HG02885 (cell line): ENCODE data around the gene GPR26.
"Not testable (repeated sequence)": the region's sequence is repeated elsewhere in the genome, so short reads cannot be mapped to it uniquely, and the experiment has no call there.

Experiments
- ATAC-seq: cut with Tn5 transposase; IDR thresholded peaks from one replicate; pipeline ENCODE4 v1.9.1; 2021; ENCODE audit warnings: mild to moderate bottlenecking; ENCODE audit not compliant: unreplicated experiment, poor library complexity

GPR26 gene

GRCh38 chr10:123703195-123703790, 37.1 kb downstream of the GPR26 start:
- no peak for ATAC-seq

DNA sequence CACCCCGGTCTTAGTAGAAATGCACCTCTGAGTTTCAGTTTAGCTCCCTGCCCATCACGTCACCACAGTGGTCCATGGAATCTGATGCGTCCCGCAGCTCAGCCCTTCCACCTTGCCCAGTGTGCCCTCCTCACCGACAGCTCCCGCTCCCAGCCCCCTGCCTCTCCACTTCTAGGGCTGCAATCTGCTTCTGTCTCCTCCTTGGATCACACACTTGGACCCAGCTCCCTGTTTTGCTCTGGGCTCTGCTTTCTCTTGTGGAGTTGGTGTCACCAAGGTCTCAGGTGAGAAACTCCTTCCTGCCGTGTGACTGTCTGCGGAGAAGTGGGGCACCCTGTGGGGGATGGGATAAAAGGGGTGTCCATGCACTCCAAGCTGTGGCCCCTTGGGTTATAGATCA, 37.9 kb downstream of the GPR26 start:
- ATAC-seq: no peak

DNA sequence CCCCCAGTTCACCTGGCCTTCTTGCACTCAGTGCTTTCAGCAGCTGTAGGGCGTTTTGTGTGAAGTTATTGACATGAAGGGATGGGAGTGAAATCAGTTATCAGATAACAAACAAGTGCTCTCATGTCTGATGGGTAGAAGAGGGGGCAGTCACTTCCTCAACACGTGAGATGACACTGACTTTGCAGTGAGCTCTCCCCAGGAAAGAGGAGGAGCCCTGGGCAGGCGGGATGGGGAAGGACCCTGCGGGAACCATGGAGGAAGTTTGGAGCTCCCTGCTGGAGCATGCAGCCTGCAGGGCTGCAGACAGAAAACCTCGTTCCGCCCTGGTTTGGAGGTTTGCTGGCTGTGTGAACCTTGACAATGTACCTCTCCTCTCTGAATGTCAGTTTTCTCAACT, 38.7 kb downstream of the GPR26 start:
- no peak for ATAC-seq

DNA sequence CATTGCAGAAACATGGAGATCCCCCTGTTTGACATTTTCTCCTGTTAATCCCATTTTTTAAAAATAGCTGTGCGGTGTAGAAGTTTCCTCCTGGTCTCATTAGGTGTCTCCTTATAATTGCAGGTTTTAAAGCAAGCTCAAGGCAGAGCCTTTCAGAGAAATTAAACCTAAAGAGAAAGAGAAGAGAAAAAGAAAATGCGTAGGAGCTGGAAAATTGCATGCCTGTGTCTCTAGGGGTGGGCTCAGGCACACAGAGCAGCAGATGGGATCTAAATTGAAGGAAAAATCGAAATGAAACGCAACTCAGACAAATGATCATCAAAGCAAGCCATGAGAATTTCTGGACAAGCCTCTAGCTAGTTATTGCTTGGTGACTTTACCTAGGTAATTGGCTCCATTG, 40.1 kb downstream of the GPR26 start:
- ATAC-seq: no peak

DNA sequence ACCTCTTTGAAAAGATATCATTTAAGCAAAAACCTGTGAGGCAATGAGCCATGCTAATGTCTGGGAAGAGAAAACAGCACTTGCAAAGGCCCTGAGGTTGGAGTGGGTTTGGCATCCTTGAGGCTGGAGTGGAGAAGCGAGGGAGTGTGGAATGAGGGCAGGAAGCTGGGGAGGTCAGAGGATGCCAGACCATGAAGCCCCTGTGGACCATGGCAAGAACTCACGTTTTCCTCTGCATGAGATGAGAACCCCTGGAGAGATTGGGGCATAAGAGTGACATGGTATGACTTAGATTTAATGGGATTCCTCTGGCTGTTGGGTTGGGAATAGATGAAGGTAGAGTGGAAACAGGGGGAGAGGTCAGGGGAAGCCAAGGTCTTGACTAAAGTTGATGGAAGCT, 49.4 kb downstream of the GPR26 start:
- no peak for ATAC-seq

DNA sequence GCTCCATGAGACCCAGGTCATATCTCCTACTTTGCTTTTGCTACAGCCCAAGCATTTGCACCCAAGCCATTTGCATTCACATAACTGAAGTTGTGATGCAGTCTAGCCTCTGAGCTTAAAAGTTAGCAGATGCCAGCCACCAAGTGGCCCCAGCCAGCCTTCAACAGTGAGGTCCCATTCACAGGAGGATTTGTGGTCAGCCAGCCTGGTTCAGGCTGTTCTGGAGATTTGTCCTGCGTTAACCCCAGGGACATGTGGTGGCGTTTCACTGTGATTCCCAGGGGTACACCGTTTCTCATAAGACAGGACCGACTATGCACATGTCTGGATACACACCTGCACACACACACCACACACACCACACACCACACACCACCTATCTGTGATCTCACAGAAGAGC, 51.2 kb downstream of the GPR26 start:
- no peak for ATAC-seq

- ATAC-seq: no peak
Measured at GRCh38 chr10:123718544-123719060, 52.4 kb downstream of the GPR26 start.

- ATAC-seq: no peak
Measured at GRCh38 chr10:123720536-123720935, 54.4 kb downstream of the GPR26 start.

GRCh38 chr10:123721441-123722049, 55.4 kb downstream of the GPR26 start:
- ATAC-seq: no peak

GRCh38 chr10:123722351-123722750, 56.2 kb downstream of the GPR26 start:
- no peak for ATAC-seq

- ATAC-seq: no peak
Measured at GRCh38 chr10:123724747-123725146, 58.6 kb downstream of the GPR26 start.

DNA sequence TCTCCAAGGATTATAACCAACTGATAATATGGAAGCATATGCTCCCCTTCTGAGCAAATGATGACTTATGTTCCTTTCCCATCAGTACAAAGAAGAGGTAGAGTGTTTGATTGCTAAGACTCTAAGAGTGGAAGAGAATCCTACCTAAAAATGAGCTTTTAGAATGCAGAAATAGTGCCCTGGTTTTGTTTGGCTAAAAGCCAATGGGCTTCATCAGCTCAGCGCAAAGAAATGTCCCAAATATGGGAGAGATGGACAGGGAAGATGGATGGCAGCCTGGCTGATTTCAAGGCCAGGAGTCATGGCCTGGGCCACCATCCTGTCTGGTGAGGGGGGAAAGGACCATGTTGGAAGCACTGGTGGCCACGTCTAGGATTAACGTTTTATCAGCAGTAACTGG, 60.2 kb downstream of the GPR26 start:
- no peak for ATAC-seq

DNA sequence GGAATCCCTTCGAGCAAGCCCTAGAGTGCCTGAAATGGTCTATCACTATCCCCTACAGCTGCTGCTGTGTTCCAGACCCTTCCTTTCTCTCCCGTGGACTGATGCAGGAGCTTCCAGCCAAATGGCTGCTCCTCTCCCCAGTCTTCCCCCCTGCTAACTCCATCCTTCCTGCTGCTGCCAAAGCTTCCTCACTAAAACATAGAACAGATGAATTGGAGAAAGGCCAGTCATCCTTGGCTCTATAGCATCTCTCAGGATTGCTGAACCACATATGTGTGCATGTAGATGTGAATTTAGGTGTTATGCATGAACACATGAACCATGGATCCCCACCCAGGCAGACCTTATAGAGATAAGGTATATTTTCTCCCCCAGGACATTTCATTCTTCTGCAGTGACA, 60.7 kb downstream of the GPR26 start:
- no peak for ATAC-seq

DNA sequence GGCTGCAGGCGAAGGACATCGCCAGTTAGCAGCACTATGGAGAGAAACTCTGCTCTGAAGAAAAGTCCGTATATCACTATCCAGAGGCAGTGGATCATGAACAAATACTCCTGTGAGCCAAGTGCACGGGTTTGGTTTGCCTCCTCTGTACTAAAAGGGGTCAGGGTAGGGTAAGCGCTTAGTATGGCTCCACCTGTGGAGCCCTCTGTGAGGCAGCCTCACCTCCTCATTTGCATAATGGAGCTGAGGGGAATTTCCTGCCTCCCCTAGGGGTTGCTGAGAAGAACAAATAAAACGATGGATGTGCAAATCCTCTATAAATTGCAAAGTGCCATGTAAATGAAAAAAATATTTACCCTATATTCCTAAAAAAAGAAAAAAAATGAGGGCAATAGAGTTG, 63.4 kb downstream of the GPR26 start:
- no peak for ATAC-seq

DNA sequence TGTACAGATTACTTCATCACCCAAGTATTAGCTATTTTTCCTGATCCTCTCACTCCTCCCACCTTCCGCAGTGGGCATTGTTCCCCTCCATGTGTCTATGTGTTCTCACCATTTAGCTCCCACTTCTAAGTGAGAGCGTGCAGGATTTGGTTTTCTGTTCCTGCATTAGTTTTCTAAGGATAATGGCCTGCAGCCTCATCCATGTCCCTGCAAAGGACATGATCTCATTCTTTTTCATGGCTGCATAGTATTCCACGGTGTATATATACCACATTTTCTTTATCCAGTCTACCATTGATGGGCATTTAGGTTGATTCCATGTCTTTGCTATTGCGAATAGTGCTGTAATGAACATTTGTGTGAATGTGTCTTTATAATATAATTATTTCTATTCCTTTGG, 70.8 kb downstream of the GPR26 start:
- not testable (repeated sequence) for ATAC-seq

DNA sequence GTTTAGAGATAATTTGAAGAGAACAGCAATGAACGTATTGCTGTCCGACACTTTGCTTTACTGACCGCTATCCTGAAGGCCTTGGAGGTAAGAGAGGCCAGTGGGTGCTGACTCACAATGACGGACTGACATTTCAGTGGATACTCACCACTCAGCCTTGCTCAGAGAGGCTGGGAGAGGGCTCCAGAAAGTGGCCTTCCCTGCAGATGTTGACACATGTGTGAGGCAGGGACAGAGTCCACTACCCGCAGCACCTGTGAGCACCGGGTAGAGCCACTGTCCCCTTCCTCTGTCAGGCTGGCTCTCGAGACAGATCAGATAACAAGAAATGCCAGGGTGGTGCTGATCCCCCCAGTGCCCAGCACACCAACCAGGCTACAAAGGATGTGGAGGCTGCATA, 75.0 kb downstream of the GPR26 start:
- no peak for ATAC-seq

DNA sequence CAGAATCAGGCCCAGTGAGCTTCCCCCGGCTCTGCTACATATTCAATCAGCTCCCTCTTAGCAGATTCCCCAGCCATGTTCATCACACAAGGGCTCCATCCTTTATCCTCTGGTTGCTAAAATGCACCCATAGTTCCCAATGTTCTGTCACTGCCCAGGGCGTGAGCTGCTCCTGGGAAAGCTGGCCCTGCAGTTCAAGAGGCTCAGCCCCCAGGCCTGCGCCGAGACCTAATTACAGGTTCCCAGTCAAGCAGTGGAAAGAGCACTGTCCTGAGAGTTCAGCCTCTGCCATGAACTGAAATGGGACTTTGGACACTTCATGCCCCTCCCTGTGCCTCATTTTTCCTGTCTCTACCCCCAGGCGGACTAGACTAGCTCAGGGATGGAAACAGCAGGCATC, 75.6 kb downstream of the GPR26 start:
- ATAC-seq: no peak

GRCh38 chr10:123742751-123743440, 76.7 kb downstream of the GPR26 start:
- no peak for ATAC-seq

GRCh38 chr10:123743441-123744223, 77.5 kb downstream of the GPR26 start:
- no peak for ATAC-seq

GRCh38 chr10:123744224-123744536, 78.0 kb downstream of the GPR26 start:
- no peak for ATAC-seq
